GM19372 (cell line): ENCODE results near the gene GPR17.

ENCODE experiments used
- ATAC-seq: cut with Tn5 transposase; IDR thresholded peaks from one replicate; pipeline ENCODE4 v1.9.1; 2021; ENCODE audit warnings: mild to moderate bottlenecking, low read depth, moderate library complexity; ENCODE audit not compliant: unreplicated experiment

GPR17 gene

DNA sequence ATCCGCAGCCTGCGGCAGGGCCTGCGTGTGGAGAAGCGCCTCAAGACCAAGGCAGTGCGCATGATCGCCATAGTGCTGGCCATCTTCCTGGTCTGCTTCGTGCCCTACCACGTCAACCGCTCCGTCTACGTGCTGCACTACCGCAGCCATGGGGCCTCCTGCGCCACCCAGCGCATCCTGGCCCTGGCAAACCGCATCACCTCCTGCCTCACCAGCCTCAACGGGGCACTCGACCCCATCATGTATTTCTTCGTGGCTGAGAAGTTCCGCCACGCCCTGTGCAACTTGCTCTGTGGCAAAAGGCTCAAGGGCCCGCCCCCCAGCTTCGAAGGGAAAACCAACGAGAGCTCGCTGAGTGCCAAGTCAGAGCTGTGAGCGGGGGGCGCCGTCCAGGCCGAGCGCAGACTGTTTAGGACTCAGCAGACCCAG is 5.4 kb downstream of the GPR17 start:
- ATAC-seq = no peak

GRCh38 chr2:127651971-127652550 is 6.1 kb downstream of the GPR17 start:
- ATAC-seq = no peak

GRCh38 chr2:127652786-127653357 is 6.9 kb downstream of the GPR17 start:
- no peak for ATAC-seq

DNA sequence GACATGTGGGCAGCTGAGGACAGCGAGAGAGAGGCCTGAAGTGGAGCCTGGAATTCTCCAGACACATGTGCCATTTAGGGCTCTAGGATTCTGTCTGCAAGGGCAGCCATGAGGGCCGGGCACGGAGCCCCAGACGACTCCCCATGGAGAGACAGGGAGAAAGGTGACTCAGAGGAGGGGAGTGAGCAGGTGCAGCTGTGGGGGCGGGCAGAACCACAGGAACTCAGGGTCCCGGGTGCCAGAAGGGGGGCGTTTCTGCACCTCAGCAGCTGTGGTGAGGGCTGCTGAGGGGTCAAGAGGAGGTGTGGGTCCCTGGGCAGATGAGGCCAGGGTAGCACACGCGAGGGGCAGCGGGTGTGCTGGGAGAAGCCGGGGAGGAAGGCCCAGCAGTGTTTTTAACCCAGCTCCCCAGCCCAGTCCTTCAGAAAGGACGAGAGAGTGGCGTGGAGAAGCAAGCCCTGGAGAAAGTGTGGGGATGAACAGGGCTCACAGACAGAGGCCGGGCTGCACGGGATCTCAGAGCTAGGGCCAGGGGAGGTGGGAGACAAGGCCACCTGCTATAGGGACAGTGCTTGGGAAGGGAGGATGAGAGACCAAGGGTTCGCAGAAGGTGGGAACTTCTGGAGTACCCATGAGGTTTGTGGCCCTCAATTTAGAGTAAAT is 7.6 kb downstream of the GPR17 start:
- ATAC-seq = no peak

- ATAC-seq = no peak
Measured at GRCh38 chr2:127654084-127654837, 8.3 kb downstream of the GPR17 start.

DNA sequence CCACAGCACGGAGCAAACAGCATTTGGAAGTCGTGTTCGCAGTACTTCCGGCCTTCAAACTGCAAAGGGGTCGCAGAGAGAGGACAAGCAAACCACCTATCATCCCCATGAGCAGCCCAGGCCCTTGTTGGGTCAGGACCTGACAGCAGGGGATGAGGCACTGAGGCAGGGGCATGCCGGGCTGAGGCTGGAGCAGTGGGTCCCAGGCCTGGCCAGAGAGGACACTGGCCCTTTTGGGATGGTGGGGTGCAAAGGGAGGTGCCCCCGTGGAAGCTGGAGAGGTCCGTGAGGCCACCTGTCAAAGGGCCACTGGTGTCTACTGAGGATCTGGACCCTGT is 8.9 kb downstream of the GPR17 start:
- no peak for ATAC-seq

- ATAC-seq = no peak
Measured at GRCh38 chr2:127655209-127656073, 9.5 kb downstream of the GPR17 start.

DNA sequence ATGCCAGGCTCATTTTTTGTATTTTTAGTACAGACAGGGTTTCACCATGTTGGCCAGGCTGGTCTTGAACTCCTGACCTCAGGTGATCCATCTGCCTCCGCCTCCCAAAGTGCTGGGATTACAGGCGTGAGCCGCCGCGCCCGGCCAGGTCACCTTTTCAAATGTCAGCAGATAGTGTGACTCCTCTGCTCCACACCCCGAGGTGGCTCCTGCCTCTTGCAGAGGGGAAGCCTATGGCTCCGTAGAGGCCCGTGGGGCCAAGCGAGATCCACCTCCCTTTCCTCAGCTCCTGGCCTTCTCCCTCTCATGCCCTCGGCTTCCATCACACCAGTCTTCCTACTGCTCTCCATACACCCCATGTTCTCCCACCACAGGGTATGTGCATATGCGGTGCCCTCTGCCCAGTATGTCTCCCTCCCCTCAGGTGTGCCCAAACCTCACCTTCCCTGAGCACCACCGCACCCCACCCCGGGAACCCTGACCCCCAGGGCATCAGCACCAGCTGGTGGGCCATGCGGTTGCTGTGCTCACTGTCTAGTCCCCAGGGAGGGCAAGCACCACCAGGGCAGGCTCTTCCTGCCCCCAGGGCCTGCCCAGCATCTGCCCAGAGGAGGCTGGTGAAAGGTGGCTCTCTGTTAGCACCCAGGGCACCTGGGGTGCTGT is 10.7 kb downstream of the GPR17 start:
- ATAC-seq = no peak

DNA sequence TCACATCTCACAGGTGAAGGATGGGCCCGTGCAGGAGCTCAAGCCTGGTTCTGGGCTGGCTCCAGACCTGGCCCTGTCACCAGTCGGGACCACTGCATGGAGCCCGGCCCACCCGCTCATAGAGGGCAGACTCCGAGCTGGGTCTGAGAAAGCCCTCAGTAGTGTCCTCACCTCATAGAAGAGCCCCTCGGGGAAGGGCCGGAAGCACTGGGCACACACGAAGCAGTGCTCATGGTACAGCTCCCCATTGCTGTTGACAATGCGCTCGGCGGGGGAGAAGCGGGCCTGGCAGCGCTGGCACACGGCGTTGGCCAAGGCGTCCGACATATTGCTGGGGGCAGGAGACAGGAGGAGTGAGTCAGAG is 11.3 kb downstream of the GPR17 start:
- no peak for ATAC-seq

GRCh38 chr2:127658146-127658545 is 12.2 kb downstream of the GPR17 start:
- ATAC-seq = no peak

- ATAC-seq = no peak
Measured at GRCh38 chr2:127658641-127659407, 12.9 kb downstream of the GPR17 start.

GRCh38 chr2:127659408-127660290 is 13.7 kb downstream of the GPR17 start:
- no peak for ATAC-seq

DNA sequence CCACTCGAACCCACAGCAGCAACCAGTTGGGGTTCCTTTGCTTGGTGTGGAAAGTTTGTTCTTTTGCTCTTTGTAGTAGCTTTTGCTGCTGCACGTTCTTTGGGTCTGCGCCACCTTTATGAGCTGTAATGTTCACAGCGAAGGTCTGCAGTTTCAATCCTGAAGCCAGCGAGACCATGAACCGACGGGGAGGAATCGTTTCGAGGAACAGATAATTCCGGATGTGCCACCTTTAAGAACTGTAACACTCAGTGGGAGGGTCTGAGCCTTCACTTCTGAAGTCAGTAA is 14.3 kb downstream of the GPR17 start:
- no peak for ATAC-seq

- no peak for ATAC-seq
Measured at GRCh38 chr2:127661072-127661649, 15.2 kb downstream of the GPR17 start.

GRCh38 chr2:127661949-127662510 is 16.1 kb downstream of the GPR17 start:
- ATAC-seq = no peak

- no peak for ATAC-seq
Measured at GRCh38 chr2:127662937-127663565, 17.1 kb downstream of the GPR17 start.

GRCh38 chr2:127663566-127664064 is 17.7 kb downstream of the GPR17 start:
- ATAC-seq = no peak
